NCI-H146 treated with DMSO at 0.1 percent for 48 hours (cell line): Measurements from ENCODE around the gene RAMP1.

Experiments used
- DNase-seq: peaks from one replicate; lab custom pipeline; 2025; ENCODE audit not compliant: unreplicated experiment; lab: John Stamatoyannopoulos, UW

The RAMP1 gene

DNA sequence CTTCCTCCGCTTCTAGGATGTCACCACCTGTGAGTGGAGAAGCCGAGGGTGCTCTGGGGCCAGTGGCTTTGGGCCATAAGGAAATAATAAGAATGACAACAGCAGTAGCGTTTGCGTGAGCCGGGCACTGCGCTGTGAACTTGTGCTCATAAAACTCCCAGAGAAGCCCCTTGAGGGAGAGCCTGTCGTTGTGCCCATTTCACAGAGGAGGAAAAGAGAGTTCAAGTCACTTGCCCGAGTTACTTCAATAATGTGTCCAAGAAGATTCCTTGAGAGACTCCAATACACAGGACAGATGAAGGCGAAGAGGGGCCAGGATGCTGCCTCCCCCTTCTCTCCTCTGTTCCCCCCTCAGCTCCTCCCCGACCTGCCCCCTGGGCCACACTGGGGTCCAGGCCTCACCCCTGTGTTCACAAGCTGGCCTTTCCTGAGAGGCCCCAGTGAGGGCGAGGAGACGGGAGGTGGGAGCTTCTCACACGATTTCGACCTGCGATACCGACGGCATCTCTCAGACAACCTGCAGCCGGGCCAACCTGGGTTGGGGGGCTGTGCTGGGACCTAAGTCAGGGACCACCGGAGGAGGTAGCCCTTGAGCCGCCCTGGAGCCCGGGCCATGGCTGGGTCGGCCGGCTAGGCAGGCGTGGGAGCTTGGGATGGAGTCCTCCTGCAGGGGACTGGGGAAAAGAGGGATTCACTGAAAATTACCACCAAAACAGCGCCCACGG lies 53.9 kb downstream of the RAMP1 start:
- DNase-seq: no peak

DNA sequence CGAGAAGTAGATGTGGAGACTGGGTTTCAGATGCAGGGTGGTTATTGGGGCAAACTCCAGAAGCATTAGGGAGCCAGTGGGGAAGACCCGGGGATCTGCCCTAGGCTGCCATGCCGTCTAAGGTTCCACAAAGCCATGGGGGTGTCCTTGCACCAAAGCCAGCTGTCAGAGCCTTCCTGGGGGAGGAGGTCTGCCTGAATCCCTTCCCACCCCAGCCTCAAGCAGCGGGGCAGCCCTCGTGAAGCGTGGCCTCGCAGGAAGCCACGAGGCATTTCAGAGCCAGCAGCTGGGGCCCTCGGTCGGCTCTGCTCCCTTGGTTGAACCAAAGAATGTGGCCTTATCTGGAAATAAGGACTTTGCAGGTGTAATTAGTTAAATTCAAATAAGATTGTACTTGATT lies 56.2 kb downstream of the RAMP1 start:
- no peak for DNase-seq

DNA sequence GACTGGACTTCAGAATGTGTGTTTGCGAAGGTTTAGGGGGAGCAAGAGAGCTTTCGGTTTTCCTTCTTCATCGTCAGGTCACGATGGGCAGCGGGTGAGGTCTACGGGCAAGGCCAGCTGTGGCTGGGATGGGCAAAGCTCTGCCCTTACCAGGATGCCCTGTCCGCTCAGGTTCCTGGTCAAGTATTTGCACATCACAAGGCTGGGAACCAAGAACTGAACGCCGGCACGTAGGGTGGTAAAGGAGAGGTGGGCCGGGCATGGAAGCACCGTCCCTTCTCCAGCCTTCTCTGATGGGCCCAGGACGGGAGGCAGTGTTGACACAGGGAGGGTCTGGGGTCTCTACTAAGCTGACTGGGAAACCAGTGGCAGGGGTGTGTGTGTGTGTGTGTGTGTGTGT lies 56.9 kb downstream of the RAMP1 start:
- DNase-seq: no peak

DNA sequence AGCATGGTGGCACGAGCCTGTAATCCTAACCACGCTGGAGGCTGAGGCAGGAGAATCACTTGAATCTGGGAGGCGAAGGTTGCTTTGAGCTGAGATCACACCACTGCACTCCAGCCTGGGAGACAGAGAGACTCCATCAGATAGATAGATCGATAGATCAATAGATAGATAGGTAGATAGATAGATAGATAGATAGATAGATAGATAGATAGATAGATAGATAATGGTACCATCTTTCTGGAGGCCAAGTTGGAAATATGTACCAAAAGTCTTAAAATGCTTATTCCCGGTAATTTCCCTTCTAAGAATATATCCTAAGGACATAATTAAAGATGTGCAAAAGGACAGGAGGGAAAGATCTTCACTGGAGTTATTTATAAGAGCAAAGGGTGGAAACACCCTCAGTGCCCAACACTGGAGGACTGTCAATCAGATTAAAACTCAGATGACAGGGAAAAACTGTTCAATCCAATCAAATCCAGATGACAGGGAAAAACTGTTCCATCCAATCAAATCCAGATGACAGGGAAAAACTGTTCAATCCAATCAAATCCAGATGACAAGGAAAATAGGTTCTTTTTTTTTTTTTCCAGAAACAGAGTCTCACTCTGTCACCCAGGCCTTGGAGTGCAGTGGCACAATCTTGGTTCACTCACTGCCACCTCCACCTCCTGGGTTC lies 58.4 kb downstream of the RAMP1 start:
- no peak for DNase-seq

DNA sequence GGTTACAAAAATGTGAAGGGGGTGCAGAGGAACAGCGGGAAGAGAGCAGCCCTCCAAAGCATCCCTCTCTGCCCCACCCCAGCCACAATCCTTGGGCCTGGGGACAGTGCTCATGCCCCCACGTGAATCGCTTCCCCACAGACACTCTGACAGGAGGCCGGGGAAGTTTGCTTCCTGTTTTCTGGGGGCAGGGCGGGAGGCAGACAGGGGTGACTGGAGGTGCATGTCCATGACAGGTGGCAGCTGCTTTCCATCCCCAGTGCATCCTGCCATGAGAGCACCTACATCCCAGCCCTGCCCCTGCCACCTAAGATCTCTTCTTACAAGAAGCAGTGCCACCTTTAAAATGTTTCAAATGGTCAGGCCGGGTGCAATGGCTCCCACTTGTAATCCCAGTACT lies 60.2 kb downstream of the RAMP1 start:
- no peak for DNase-seq

DNA sequence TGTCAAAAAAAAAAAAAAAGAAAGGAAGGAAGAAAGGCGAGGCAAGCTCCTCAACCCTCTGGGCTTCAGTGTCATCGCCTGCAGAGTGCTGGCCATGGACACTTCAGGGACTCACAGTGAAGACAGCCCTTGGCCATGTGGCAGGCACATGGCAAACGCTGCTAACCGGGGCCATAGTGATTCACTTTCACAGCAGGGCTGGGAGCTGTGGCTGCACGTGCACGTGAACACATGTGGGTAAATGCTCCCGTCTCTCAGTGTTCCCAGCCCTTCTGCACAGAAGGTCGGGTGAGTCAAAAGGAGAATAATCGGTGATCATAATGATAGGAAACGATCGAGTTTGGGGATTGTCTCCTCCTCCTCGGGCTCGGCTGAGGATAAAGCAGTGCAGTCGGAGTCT lies 61.2 kb downstream of the RAMP1 start:
- no peak for DNase-seq

DNA sequence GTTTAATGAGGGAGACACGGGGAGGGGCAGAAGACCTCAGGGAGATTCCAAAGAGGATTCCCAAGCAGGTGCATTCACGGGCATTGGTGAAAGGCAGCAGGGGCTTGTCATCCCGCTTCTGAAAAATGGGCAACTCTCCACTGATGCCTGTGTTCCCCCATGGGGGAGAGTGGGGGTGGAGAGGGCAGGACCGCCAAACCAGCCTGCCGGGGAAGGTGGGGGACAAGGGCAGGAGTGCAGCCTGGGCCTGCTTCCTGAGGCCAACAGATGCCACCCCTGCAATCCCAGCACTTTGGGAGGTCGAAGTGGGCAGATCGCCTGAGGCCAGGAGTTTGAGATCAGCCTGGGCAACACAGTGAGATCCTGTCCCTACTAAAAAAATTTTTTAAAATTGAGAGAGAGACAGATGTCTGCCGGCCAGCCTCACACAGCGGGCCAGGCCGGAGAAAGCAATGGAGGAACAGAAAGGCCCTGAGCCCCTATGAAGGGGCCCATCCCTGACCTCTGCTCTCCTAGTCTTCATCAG lies 62.6 kb downstream of the RAMP1 start:
- DNase-seq: no peak

DNA sequence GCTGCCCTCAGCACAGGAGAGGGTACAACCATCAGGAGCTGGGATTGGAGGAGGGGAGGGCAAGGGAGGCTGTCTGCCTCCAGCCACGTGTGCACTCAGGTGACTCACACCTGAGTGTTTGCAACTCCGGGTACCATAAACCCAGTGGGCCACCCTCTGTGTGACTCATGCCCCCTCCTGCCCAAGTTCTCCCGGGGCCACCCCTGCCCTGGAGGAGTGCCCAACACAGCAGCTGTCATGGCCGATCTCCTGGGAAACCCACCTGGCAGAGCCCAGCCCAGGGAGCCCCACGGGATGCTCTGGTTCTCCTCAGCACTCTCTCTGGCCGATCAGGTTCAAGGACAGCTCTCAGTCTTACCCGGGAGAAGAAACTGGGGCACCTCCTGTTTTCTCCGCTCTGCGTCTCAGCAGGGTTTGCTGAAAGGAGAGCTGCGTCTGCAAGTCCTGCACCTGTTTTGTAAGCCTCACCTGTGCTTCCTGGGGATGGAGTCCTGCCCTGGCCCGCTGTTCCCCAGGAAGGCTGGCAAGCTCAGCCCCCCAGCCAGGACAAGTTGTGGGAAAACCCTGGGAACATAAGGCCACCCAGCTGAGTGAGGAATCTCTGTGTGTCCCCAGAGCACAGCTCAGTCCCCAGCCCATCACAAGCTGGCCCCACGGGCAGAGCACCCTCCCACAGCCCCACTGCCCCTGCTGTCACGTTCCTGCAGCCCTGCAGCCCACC lies 63.4 kb downstream of the RAMP1 start:
- peak; percentile 11 for DNase-seq

DNA sequence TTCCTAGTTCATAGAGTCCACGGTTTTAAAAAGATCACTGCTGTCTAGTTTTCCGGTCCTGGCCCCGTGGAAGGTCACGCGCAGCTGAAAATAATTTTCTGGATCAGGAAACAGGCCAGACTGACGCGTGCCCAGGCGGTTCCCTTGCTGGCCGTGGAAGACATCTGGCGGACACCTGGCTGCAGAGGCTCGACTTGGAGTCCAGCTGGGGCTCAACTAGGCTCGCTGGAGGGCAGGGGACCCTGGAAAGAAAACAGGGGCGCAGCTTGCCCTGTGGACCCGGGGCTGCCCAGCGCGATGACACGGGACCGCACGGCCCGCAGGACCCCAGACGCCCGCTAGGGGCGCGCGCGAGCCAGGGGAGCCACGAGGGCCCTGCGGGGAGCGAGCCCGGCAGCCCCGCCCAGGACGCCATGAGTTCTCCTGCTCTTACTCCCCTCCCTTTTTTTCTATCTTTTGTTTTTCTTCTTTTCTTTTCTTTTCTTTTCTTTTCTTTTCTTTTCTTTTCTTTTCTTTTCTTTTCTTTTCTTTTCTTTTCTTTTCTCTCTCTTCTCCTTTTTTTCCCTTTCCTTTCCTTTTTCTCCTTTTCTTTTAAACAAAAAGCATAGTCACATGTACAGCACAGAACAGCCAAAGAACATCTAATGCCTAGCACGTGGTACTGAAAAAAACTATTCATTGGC lies 64.2 kb downstream of the RAMP1 start:
- peak; percentile 16 for DNase-seq

DNA sequence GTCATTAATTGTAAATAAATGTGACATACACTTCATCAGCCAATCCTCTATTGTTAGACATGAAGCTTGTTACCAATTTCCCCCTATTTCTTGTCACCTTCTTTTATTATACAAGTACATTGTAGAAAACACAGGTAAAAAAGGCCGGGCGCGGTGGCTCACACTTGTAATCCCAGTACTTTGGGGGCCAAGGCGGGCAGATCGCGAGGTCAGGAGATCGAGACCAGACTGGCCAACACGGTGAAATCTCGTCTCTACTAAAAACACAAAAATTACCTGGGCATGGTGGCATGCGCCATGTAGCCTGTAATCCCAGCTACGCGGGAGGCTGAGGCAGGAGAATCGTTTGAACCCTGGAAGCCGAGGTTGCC lies 64.7 kb downstream of the RAMP1 start:
- DNase-seq: no peak

DNA sequence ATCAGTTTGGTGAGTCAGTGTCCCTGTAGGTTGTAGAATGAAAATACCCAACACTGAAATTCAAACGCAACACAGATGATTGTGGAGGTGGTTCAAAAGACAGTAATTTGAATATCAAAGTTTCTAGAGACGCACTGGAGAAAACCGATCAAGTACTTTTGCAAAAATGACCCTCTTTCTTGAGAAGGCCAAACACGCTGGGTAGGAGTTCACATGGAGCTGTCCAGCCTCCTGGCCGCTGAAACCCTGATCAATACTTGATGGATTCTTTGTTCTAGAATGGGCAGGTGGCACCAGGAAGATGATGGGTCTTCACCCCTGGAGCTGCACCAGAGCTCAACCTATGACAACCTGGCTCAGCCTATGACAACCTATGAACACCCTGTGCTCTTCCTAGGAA lies 67.7 kb downstream of the RAMP1 start:
- DNase-seq: no peak

DNA sequence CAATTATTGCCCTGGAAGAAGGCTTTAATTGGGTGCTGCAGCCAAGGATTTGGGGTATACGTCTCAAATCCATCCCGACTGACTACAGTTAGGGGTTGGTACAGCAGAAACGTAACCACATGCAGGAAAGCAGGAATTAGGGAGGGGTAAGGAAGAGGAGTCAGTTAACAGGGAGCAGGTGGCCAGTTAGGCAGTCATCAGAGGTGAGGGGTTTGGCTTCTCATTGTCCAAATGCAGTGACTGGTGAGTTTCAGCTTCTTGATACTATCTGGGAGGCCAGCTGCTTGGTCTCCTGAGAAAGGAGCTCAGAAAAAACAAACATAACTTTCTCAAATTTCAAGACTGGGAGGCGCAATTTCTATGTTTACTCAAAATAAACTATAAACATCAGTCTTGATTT lies 68.6 kb downstream of the RAMP1 start:
- no peak for DNase-seq

DNA sequence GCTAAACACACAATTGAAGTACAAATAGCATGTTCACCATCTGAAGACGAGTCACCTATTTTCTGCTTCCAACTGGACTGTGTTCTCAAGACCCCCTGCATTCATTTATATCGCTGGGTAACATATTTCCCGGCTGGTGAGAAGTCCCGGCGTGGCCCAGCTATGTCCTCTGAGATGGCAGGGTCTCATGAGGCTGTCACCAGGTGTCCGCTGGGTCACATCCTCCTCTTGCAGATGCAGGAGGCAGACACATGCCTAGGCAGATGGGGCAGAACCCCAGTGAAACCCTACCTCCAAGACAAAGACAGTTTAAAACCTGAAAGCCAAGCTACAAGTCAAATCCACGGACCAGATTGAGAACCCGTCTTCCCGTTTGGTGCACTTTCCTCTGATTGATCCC lies 70.6 kb downstream of the RAMP1 start:
- no peak for DNase-seq

DNA sequence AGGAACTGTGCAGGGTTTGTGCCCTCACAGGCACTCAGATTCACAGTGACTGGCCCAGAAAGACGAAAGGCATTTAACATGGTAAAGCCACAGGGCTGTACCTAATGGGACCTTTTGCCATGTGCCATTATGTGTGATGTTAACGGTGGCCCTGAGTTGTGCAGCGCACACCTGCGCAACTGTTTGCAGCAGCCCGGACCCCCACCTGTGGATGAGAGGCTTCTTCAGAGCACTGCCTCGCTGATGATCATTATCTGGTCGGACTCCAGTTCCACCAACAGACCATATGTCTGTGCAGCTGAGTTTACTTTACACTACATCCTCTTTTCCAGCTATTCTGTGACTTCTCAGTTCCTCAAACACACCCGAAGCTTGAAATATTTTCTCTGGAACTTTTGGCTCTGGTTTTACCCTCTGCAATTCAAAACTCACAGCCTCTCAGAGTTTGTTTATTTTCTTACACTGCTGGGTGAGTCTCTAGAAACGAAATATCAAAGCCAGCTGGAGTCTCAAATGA lies 71.8 kb downstream of the RAMP1 start:
- no peak for DNase-seq

DNA sequence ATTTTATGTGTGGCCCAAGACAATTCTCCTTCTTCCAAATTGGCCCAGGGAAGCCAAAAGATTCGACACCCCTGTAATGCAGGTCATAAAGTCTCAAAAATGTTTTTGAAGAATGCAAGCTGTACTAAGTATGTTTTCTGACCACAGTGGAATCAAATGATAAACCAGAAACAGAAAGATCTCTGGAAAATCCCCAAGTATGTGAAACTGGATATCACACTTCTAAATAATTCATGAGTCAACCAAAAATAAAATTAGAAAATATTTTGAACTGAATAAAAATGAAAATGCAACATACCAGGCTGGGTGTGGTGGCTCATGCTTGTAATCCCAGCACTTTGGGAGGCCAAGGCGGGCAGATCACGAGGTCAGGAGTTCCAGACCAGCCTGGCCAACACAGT lies 73.3 kb downstream of the RAMP1 start:
- DNase-seq: no peak

DNA sequence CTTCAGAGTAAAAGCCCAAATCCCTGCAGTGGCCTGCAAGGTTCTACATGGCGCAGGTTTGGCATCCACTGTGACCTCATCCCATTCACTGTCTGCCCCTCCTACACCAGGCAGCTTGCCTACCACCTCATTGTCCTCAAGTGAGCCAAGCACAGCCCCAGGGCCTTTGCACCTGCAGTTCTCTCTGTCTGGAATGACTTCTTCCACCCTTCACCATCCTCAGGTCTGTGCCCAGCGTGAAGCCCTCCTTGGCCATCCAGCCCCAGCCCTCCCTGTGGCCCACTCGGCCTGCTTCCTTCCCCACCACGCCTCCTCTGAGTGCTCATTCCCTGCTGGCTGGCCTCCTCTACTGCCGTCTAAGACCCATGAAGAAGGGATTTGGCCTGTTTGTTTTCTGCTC lies 74.8 kb downstream of the RAMP1 start:
- no peak for DNase-seq

DNA sequence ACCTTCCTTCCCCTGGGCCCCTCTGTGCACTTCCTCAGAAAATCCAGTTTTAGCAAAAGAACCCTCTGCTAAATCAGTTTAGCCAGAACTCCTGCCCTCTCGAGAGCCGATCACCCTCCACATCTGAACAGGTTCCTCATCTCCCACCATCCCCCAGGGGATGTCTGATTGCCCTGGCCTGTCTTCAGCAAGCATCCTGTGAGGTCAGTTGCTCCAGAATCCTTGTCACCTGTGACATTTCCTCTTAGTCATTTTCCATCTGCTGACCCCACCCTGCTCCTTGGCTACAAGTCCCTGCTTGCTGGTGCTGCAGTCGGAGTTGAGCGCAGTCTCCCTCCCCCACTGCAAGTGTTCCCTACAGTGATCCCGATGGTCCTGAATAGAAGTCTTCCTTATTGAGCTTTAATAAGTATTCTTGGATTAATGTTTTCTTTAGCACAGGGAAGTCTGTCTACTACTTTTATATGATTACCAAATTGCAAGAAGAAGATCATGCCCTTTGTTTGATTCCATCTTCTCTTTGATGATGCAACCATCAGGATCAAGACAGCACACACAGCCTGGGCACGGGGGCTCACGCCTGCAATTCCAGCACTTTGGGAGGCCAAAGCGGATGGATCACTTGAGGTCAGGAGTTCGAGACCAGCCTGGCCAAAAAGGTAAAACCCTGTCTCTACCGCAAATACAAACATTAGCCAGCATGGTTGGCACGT lies 76.5 kb downstream of the RAMP1 start:
- DNase-seq: no peak

DNA sequence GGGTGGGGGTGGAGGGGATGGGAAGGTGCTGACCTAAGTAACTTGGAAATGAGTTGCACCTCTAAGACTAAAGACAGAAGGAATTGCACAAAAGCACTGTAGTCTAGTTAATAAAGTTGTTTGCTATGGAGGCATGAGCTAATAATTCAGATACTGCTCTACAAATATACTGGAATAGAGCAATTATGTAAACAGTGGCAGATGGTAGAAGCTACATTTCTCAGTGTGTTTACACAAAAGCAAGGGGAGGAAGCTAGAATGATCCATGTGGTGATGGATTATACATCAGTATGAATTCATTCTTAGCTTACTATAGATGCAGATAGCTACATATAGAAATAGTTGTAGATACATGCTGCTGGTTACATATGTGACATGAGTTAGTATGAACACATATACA lies 79.8 kb downstream of the RAMP1 start:
- DNase-seq: peak; percentile 58

DNA sequence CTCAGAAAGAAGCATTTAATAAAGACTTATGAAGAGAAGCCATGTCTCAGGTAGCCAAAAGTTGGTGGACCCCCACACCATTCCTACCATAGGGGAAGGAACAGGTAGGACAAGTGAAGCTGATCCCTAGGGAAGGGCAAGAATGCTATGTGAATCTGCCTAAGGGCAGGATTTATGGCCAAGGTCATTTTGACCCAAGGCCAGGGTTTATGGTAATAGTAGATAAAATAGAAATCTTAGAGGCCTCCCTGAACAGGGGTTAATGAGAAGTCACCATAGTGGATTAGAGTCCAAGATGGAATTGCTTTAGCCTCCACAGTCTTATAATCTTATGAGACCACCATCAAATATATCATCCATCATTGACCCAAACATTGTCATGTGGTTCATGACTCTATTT lies 81.4 kb downstream of the RAMP1 start:
- no peak for DNase-seq

DNA sequence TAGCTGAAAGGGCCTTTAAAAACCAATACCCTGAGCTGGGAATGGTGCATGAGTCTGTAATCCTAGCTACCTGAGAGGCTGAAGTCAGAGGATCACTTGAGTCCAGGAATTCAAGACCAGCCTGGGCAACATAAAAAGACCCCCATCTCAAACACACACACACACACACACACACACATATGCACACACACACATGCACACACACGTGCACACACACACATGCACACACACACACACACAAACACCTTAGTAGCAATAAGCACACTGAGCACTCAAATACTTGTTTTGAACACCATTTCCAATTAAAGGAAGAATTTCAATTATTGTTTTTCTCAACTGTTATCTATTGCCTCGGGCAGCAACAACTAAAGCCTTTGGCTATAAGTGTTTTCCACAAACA lies 81.8 kb downstream of the RAMP1 start:
- no peak for DNase-seq

DNA sequence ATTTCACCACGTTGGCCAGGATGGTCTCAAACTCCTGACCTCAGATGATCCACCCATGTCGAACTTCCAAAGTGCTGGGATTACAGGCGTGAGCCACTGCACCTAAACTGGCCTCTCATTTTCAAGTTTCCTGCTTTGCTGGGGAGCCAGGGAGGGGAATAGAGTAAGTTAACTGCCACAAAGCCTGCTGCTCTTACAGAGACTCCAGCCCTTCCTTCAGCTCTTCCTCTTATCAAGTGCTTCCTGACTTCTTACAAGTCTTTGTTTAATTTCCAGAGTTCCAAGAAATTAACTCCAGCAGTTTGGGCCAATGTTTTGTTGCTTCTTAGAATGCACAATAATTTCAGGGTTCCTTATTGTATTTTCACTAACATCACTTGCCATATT lies 83.1 kb downstream of the RAMP1 start:
- DNase-seq: no peak
